HG03442 (cell line): ENCODE data around the gene PER1.
A peak's percentile ranks its signal among the peaks of the same experiment; 100 is the strongest.
"Not testable (repeated sequence)": the region's sequence is repeated elsewhere in the genome, so short reads cannot be mapped to it uniquely, and the experiment has no call there.

Experiments
- ATAC-seq: cut with Tn5 transposase; IDR thresholded peaks from one replicate; pipeline ENCODE4 v1.9.1; 2021; ENCODE audit warnings: mild to moderate bottlenecking, moderate library complexity; ENCODE audit not compliant: unreplicated experiment

Gene PER1

DNA sequence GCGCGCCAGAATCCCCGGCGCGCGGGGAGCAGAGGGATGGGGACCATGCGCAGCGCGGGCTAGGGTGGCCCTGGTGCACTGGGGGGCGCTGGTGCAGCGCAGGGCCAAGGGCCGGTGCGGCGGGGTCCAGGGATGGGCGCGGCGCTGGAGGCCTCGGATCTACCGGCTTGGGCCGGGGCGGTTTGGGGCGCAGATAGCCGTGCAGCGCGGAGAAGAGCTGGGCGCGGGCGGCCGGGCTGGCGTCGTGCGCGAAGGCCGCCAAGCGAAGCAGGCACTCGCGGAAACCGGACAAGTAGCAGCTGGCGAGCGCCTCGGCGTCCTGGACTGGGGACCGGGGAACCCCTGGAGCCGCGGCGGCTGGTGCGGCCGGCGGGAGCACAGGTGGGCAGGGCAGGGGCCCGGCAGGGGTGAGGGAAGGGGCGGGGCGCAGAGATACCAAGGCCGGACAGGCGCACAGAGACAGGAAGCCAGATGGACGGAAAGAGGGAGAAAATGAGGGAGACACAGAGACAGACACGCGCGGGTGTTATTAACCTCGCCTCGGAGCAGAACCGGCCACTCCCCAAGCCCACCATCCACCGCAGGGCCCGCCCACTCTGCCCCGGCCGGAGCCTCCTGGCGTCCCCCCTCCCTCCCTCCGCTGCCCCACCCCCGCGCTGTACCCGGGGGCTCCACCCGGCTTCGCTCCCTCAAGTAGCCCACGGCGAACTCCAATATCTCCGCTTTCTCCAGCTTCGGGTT is 30.4 kb downstream of the PER1 start:
- ATAC-seq, result peak; percentile 22

DNA sequence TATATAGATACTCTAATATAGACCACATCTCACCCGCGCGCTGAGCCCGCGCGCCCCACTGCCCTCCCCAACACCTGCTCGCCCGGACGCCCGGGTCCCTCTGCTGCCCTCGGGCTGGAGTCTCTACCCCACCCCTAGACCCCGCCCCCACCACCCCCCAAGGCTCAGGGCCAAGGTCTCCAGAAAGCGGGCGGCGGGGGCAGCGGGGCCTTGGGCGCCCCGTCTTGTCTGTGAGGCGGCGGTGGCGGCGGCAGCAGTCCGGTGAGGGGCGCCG is 30.9 kb downstream of the PER1 start:
- ATAC-seq, result no peak

- no peak for ATAC-seq
Measured at GRCh38 chr17:8120520-8121406, 31.4 kb downstream of the PER1 start.

DNA sequence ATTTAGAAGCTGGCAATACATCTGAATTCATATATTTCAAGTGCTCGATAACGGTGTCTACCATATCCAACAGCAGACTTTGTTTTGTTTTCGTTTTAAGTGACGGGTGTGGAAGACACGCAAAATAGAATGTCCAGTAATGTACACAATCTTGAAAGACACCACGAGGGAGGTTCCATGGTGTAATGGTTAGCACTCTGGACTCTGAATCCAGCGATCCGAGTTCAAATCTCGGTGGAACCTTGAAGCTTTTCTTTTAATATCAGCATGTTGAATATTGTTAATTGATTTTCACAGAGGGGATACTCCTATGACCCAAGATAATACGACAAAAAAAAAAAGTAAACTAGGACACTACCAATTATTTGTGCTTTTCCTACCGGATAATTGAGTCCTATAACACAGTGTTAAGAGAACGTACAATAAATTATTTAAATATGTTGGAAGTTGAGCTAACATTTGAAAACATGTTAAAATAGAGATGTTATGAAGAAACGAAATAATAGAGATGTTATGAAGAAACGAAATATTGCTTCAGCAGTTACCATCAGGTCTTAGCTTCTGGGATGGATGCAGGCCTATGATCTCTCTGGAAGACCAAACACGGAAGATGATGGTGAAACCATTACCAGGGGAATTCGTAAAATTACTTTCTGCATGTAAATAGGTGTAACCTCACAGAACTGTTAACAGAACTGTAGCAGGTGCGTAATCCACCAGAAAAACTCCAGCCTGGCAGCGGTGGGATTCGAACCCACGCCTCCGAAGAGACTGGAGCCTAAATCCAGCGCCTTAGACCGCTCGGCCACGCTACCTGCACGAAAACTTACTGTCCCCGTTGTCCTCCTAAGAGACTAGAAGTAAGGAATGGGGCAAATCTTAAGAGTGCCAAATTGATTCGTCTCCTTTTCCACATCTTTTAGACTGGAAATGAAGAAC is 32.4 kb downstream of the PER1 start:
- ATAC-seq, result peak; percentile 34

GRCh38 chr17:8118769-8119580 is 33.2 kb downstream of the PER1 start:
- ATAC-seq, result peak; percentile 43

GRCh38 chr17:8117980-8118768 is 34.0 kb downstream of the PER1 start, which contains the start of gene ALOXE3:
Gene ALOXE3, minus strand, starts transcription at chr17:8118514. Its CDS starts 524 bp downstream, at chr17:8117990.
- no peak for ATAC-seq

DNA sequence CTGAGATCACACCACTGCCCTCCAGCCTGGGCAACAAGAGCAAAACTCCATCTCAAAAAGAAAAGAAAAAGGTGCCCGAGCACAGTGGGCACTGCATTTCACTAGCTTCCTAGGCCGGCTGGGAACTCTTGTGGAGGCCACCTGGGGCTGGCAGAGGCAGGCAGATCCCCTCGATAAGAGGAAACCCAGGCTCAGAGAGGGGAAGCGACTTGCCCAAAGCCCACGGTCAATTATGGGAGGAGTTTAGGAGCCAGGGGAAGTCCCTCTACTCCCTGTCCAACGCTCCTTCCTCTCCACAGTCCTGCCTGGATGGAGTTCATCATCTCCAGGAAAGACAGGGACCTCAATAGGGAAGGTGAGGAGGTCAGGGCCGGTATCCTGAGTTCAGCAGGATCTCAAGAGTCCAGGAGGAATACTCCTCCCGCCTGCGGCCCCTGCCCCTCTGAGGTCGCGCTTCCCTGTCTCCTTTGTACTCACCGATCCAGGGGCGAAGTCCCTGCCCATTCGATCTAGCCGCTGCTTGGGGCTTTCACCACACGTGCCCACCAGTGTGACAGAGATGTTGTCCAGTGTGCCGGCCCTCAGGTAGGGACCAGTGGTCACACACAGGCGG is 34.7 kb downstream of the PER1 start:
- ATAC-seq, result no peak

- ATAC-seq, result no peak
Measured at GRCh38 chr17:8116776-8117175, 35.4 kb downstream of the PER1 start.

DNA sequence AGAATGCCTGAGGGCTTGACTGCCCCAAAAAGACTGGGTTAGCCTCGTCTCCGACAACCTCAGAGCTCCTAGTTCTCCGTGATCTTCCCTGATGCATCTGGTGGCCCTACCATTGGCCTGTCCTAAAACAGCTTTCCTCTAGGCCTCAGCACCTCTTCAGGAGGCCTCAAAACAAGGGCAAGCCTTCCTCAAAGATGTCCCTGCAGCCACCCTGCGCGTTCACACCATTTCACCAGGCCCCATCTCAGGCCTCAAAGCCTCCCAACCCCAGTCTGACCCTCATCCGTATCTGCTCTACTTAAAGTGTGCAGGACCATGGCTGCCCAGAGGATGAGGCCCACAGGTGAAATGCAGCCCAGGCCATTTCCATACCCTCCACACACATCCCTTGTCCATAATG is 41.3 kb downstream of the PER1 start:
- ATAC-seq, result no peak

GRCh38 chr17:8110456-8110804 is 41.8 kb downstream of the PER1 start:
- no peak for ATAC-seq

DNA sequence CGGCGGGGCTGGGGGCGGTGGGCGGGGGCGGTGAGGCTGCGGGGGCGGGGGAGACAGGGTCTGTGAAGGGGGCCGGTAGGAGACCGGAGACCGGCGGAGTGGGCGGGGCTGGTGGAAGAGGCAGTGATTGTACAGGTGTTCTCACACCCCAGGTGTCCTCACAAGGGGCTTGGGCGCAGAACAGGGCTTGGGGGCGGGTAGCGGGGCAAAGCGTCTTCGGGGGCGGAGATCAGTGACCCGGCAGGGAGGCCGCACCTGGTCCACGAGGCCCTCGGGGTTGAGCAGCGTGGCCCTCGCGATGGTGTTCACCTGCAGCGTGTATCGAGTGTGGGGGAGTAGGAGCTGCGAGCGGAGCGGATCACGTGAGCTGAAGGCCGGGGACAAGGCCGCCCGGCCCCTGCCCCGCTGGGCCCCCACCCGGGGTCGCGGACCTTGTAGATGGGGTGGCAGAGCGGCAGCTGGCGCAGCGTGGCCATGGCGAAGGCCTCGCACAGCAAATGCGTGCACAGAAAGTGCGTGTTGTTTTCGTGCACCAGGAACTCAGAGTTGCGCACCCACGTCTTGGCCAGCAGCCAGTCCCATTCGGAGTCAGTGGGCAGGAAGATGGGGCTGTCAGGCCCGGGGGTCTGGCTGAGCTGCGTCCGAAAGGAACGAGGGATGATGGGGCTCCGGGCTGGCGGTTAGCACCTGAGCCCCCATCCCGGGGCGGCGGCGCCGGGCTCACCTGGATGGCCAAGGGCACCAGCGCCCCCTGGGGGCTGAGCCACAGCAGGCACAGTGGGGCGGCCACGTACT is 42.3 kb downstream of the PER1 start:
- ATAC-seq, result no peak

GRCh38 chr17:8108972-8109660 is 43.1 kb downstream of the PER1 start:
- ATAC-seq, result no peak

DNA sequence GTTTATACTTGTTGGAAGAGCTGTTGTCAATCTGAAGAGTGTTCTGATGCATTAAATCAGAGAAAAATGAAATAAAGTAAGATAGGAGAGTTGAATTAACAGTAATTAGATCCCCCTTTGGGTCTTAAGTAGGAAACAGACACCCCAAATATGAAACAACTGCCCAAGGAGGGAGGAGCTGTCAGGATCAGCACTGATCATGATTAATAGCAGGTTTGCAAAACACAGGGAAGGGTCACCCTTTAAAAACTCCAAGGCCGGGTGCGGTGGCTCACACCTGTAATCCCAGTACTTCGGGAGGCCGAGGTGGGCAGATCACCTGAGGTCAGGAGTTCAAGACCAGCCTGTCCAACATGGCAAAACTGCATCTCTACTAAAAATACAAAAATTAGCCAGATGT is 45.2 kb downstream of the PER1 start:
- ATAC-seq, result not testable (repeated sequence)

GRCh38 chr17:8105957-8106398 is 46.2 kb downstream of the PER1 start:
- ATAC-seq, result no peak

DNA sequence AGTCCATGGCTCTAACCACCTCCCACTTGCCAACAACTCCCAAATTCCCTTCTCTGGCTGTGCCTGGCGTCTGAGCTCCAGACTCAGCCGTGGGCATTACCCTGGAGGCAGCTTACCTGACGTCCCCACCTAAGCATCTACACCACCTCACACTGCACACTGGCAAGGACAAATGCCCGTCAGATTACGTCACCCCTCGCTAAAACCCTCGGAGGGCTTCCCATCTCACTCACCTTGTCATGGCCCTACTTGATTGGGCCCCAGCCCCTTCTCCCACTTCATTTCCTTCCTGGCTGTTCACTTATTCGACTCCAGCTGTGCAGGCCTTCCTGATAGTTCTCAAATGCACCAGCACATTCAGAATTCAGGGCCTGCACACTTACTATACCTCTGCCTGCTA is 47.3 kb downstream of the PER1 start:
- ATAC-seq, result no peak

DNA sequence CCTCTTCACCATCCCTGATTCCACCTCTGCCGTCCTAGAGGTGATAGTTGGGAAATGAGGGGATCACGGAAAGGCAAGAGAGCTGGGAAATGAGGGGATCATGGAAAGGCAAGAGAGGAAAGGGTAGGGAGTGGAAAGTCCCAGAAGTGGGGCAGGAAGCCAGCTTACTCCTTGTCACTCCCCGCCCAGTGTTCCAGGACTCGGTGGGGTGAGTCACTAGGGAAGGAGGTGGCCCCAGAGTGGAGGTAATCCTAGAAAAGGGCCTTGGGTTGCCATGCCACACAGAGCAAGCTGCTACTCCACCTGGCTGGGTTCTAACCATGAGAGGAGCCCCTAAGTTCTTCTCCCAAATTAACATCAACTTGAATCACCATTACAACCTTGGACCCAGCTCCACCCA is 48.7 kb downstream of the PER1 start:
- no peak for ATAC-seq

GRCh38 chr17:8101721-8102120 is 50.5 kb downstream of the PER1 start:
- no peak for ATAC-seq

GRCh38 chr17:8100763-8101162 is 51.4 kb downstream of the PER1 start:
- ATAC-seq, result no peak
